CD4-positive, alpha-beta T cell (primary cell): ENCODE results near the gene VILL. TPM values are rescaled to one million over a fixed set of nuclear protein-coding genes. Genes with fewer than 3 reads are reported as not detected.

ENCODE experiments used
- ATAC-seq: fragments of 200-7000 bp; cut with Tn5 transposase; one replicate; pipeline ENCODE4 v1.10.0; 2022; ENCODE audit warnings: mild to moderate bottlenecking; ENCODE audit not compliant: poor library complexity
- CTCF ChIA-PET: fragments of 350-600 bp; sonication (Branson Sonifier 250); formaldehyde crosslinking; loops from one replicate; lab custom pipeline; 2021; ENCODE audit warnings: antibody characterized with exemption, inconsistent platforms; lab: Charles Lee
- POLR2A ChIA-PET: fragments of 350-600 bp; sonication (Branson Sonifier 250); formaldehyde crosslinking; loops from one replicate; lab custom pipeline; 2021; ENCODE audit warnings: antibody characterized with exemption, inconsistent platforms; lab: Charles Lee
- DNase-seq, 14 experiments: peaks; one replicate each; pipeline ENCODE4 v3.0.0-alpha.2; 2013 to 2020; ENCODE audit warnings: mixed read lengths in 2 of 14
- H3K27ac ChIP-seq, 2 donors: one replicate each; pipeline versions ENCODE4 v1.5.1 to v1.7.0; 2013; ENCODE audit warnings: low read length in 2 of 2, low read depth in 1 of 2, mild to moderate bottlenecking in 1 of 2
- H3K27me3 ChIP-seq, 2 experiments: 1 replicate in 1 of 2; 2 replicates in 1 of 2; pipeline versions ENCODE4 v1.6.1 to v1.7.0; 2013; ENCODE audit warnings: low read length in 2 of 2, control low read depth in 1 of 2, mild to moderate bottlenecking in 1 of 2, moderate library complexity in 1 of 2; ENCODE audit not compliant: insufficient read depth in 2 of 2, control insufficient read depth in 1 of 2
- H3K36me3 ChIP-seq: one replicate; pipeline ENCODE4 v1.6.1; 2013; ENCODE audit warnings: low read length, control low read depth; ENCODE audit not compliant: insufficient read depth
- H3K4me1 ChIP-seq: one replicate; pipeline ENCODE4 v1.6.1; 2013; ENCODE audit warnings: low read length, control low read depth; ENCODE audit not compliant: insufficient read depth
- H3K4me3 ChIP-seq: one replicate; pipeline ENCODE4 v1.5.1; 2013; ENCODE audit warnings: mild to moderate bottlenecking, low read length, moderate library complexity
- H3K9me3 ChIP-seq, 2 experiments: 1 replicate in 1 of 2; 2 replicates in 1 of 2; pipeline versions ENCODE4 v1.6.1 to v1.7.0; 2013; ENCODE audit warnings: low read length in 2 of 2, mild to moderate bottlenecking in 2 of 2, control low read depth in 1 of 2, moderate library complexity in 1 of 2; ENCODE audit not compliant: control insufficient read depth in 1 of 2, insufficient read depth in 1 of 2
- H3K27ac Mint-ChIP-seq: one replicate; pipeline ENCODE4 v1.8.0; 2020; ENCODE audit warnings: mixed read lengths
- H3K27me3 Mint-ChIP-seq: one replicate; pipeline ENCODE4 v1.8.0; 2021; ENCODE audit warnings: mixed read lengths
- H3K36me3 Mint-ChIP-seq: one replicate; pipeline ENCODE4 v1.8.0; 2021; ENCODE audit warnings: low read depth, mixed read lengths
- H3K4me1 Mint-ChIP-seq: one replicate; pipeline ENCODE4 v1.8.0; 2021; ENCODE audit warnings: low read depth, mixed read lengths
- H3K4me3 Mint-ChIP-seq: one replicate; pipeline ENCODE4 v1.8.0; 2020; ENCODE audit warnings: mild to moderate bottlenecking, mixed read lengths
- H3K9me3 Mint-ChIP-seq: one replicate; pipeline ENCODE4 v1.8.0; 2020; ENCODE audit warnings: mixed read lengths
- CTCF ChIP-seq: fragments of 200-600 bp; IDR thresholded peaks from one replicate; pipeline ENCODE4 v1.8.0; 2022; ENCODE audit warnings: antibody characterized with exemption, mild to moderate bottlenecking
- intact Hi-C, 2 experiments: fragments of 100-400 bp; cut with DNase I in 1 of 2; cut with micrococcal nuclease in 1 of 2; formaldehyde crosslinking; loops; one replicate each; pipeline versions ENCODE4 v1.15.1 to v1.9.0; 2023 to 2025; cut with DNase I, micrococcal nuclease
- total RNA-seq, 174 experiments: library from RNA in 2 of 174; stranded (reverse) in 2 of 174; gene quantifications; one replicate each; pipeline ENCODE4 v1.2.3 and lab custom pipeline; 2021 to 2026

VILL gene
- total RNA-seq, 2 experiments from 2014 or later = 23.2 to 24.4 TPM

DNA sequence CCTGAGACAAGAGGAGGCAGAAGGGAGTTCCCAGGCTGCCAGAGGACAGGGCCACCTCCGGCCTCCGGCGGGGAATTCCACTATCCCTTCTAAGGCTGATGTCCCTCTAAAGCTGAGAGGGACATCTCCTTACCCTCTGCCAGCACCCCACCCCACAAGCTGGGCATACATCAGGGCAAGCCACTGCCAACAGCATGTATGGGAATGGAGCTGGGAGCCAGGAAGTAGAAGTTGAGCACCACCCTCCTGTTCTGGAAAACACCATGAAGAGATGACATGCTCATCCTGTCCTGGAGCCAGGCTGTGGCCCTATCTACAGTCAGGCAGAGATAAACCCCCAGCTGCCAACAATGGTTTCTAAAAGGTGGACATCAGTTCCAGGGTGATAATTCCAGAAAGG is 31.7 kb downstream of the VILL start:
- peak in 1 of 14 experiments; percentile 17 for DNase-seq

DNA sequence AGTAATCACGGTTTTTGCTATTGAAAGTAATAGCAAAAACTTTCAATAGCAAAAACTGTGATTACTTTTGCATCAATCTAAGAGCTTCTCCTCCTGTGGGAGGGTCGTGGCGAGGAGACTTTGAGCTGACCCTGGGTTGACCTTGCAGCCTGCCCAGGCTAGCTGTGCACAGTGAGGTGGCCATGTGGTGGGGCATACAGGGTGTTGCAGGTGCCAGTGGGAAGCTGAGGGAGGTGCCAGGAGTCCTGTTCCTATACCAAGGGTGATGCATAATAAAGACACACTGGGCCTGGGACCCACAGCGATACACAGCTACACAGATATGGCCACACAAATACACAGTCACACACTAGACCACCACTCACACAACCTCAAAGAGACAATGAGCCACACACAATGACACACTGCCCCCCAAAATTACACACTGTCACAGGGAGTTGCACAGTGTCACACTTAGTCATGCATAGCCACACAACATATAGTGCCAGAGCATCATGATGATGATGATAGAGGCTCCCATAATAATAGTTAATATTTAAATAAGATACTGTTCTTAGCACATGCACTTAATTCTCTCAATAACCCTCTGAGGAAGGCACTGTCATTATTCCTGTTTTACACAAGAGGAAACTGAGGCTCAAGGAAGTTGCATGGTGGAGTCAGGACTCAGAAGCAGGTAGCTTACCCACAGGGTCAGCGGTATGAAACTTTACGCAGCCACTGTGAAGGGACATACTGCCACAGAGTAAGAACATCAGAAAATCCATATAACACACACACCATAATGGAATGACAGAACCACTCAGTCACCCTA is 32.5 kb downstream of the VILL start:
- peak overlapping the region; percentile 82 to 97 for H3K27ac ChIP-seq
- H3K4me3 ChIP-seq = peak overlapping the region; percentile 92
- intact Hi-C loops = no loop called here
- peak in 1 of 14 experiments; percentile 45 for DNase-seq
- Mint-ChIP-seq H3K4me1 (peaks cover 49% of the 10 kb centered on the region), H3K4me3 (peak overlapping the region; percentile 83), H3K9me3 (no peaks in the 10 kb centered on the region), H3K27me3 (no peaks in the 10 kb centered on the region), H3K27ac (peak overlapping the region; percentile 89), H3K36me3 (peaks cover 29% of the 10 kb centered on the region)
- ATAC-seq = no peak
- CTCF ChIA-PET = interaction anchor here (1.8 kb wide), 1 partner anchor 10 kb away, joined by 7 read pairs; no protein-coding TSS in a partner anchor
- H3K36me3 ChIP-seq = peaks cover 19% of the 10 kb centered on the region
- no peaks in the 10 kb centered on the region for H3K27me3 ChIP-seq
- no peak for TF ChIP-seq CTCF
- H3K9me3 ChIP-seq = peaks cover 0 to 3% of the 10 kb centered on the region in 2 experiments
- peaks cover 50% of the 10 kb centered on the region for H3K4me1 ChIP-seq
- POLR2A ChIA-PET = interaction anchor here (1.0 to 1.4 kb wide), 4 partner anchors 18 to 142 kb away, joined by 3 to 5 read pairs (median 4); partner anchors contain the start of gene OXSR1

More for the DNA sequence above, 31.7 kb downstream of the VILL start:
- no peak overlapping the region for H3K4me3 ChIP-seq
- Mint-ChIP-seq H3K4me1 (peaks cover 43% of the 10 kb centered on the region), H3K9me3 (no peaks in the 10 kb centered on the region), H3K36me3 (peaks cover 37% of the 10 kb centered on the region), H3K4me3 (no peak overlapping the region), H3K27me3 (no peaks in the 10 kb centered on the region), H3K27ac (peak overlapping the region; percentile 89)
- intact Hi-C loops = no loop called here
- no peak for ATAC-seq
- H3K4me1 ChIP-seq = peaks cover 45% of the 10 kb centered on the region
- ChIA-PET POLR2A (interaction anchor here (1.0 to 1.4 kb wide), 4 partner anchors 17 to 143 kb away, joined by 3 to 5 read pairs (median 4); partner anchors contain the start of gene OXSR1), CTCF (interaction anchor here (0.8 to 1.8 kb wide), 2 partner anchors 10 to 47 kb away, joined by 3 to 7 read pairs; no protein-coding TSS in a partner anchor)
- TF ChIP-seq CTCF = no peak
- H3K27me3 ChIP-seq = no peaks in the 10 kb centered on the region
- peak overlapping the region in 1 of 2 donors; percentile 31 for H3K27ac ChIP-seq
- peaks cover 0 to 11% of the 10 kb centered on the region in 2 experiments for H3K9me3 ChIP-seq
- H3K36me3 ChIP-seq = peaks cover 26% of the 10 kb centered on the region

GRCh38 chr3:38026856-38027255 is 36.3 kb downstream of the VILL start:
- ChIA-PET POLR2A (no interaction called here), CTCF (no interaction called here)
- peak overlapping the region; percentile 13 for H3K27ac Mint-ChIP-seq
- no peak for TF ChIP-seq CTCF
- no peaks in the 10 kb centered on the region for H3K9me3 ChIP-seq
- peak overlapping the region; percentile 79 for H3K4me3 Mint-ChIP-seq
- intact Hi-C loops = no loop called here
- peaks cover 7% of the 10 kb centered on the region for H3K27me3 Mint-ChIP-seq
- H3K4me1 ChIP-seq = peaks cover 80% of the 10 kb centered on the region
- no peak overlapping the region for H3K4me3 ChIP-seq
- H3K4me1 Mint-ChIP-seq = peaks cover 56% of the 10 kb centered on the region
- peaks cover 5% of the 10 kb centered on the region for H3K36me3 Mint-ChIP-seq
- no peaks in the 10 kb centered on the region for H3K36me3 ChIP-seq
- DNase-seq = peak in 1 of 14 experiments; percentile 9
- peaks cover 1 to 10% of the 10 kb centered on the region in 2 experiments for H3K27me3 ChIP-seq
- no peaks in the 10 kb centered on the region for H3K9me3 Mint-ChIP-seq
- no peak overlapping the region for H3K27ac ChIP-seq
- no peak for ATAC-seq
